GM18520 (cell line): ENCODE data around the gene CNOT3.
A peak's percentile ranks its signal among the peaks of the same experiment; 100 is the strongest.
"Not testable (repeated sequence)": the region's sequence is repeated elsewhere in the genome, so short reads cannot be mapped to it uniquely, and the experiment has no call there.

Experiments
- ATAC-seq: cut with Tn5 transposase; IDR thresholded peaks from one replicate; pipeline ENCODE4 v1.9.1; 2021; ENCODE audit not compliant: unreplicated experiment

The CNOT3 gene

DNA sequence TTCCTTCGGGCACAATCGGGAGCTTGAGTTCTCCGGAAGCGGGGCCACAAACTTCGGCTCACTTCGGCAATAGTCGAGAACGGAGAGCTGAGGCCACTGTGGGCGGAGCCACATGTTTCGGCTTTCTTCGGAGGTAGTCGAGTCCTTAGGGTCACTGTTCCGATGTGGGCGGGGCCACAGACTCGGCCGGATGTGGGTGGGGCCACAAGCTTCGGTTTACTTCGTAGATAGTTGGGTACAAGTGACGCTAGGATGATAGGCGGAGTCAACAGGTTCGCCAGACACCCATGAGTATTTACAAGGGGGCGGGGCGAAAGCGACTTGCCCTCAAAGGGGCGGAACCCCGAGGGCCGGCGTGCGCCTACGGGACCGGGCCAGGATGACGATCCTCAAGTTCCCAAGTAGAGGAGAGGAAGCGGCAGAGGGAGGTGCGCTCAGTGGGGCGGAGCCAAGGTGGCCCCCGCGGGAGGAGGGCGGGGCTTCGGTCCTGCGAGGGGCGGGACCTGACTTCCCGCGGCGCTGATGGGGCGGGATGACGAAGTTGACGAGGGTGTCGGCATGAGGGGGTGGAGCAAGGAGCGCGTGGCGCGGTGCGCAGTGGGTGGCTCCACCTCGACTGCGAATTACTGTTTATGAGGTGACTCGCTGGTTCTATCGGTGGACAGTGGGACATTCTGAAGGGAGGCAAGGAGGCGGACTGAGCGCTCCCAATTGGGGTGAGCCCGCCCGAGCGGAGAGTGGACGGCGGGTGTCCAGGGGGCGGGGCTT, 52.4 kb downstream of the CNOT3 start:
- peak; percentile 34 for ATAC-seq

DNA sequence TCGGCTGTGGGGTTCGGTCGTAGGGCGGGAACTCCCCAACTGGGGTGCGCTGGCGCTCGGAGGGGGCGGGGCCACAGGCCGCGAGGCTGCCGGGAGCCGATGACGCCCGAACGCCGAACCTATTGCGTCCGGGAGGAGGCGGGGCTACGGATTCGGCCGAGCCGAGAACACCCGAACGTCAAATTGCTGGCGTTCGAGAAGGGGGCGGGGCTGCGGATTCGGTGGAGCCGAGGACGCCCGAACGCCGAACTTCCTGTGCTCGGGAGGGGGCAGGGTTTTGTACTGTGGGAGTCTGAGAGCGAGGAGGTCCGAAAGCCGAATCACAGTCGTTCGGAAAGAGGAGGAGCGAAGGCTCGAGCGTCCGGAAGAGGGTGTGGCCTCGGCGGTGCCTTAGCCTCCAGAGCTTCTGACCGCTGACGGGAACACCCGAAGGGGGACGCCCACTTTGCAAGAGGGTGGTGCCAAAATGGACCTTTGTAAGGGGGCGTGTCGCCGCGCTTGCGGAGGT, 53.0 kb downstream of the CNOT3 start:
- peak; percentile 38 for ATAC-seq

- ATAC-seq: peak; percentile 12
Observed at GRCh38 chr19:54191011-54191810, 53.6 kb downstream of the CNOT3 start, which contains the start of gene TSEN34. TSEN34 (plus strand) TSS chr19:54191308; CDS start chr19:54191365, 57 bp downstream.

DNA sequence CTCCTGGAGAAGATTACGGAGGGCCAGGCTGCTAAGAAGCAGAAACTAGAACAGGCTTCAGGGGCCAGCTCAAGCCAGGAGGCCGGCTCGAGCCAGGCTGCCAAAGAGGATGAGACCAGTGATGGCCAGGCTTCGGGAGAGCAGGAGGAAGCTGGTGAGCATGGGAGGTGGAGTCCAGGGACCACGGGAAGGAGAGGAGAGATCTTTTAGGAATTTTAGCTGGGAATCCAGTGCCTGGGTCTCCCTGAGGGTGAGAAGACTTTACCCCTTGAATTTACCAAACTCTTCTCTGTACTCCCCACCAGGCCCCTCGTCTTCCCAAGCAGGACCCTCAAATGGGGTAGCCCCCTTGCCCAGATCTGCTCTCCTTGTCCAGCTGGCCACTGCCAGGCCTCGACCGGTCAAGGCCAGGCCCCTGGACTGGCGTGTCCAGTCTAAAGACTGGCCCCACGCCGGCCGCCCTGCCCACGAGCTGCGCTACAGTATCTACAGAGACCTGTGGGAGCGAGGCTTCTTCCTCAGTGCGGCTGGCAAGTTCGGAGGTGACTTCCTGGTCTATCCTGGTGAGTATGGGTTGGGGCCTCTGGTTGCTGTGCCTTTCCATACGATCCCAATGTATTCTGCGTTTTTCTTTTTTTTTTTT, 54.4 kb downstream of the CNOT3 start:
- no peak for ATAC-seq

DNA sequence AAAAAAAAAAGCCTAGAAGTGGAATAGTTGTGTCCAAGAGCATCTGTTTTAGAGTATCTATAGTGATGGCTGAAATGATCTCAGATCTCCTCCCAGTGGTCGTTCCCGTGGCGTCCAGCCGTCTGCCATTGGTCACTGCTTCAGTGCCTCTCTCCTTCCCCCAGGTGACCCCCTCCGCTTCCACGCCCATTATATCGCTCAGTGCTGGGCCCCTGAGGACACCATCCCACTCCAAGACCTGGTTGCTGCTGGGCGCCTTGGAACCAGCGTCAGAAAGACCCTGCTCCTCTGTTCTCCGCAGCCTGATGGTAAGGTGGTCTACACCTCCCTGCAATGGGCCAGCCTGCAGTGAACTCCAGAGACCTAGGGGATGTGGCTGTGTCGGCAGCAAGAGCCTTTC, 55.4 kb downstream of the CNOT3 start:
- ATAC-seq: no peak

DNA sequence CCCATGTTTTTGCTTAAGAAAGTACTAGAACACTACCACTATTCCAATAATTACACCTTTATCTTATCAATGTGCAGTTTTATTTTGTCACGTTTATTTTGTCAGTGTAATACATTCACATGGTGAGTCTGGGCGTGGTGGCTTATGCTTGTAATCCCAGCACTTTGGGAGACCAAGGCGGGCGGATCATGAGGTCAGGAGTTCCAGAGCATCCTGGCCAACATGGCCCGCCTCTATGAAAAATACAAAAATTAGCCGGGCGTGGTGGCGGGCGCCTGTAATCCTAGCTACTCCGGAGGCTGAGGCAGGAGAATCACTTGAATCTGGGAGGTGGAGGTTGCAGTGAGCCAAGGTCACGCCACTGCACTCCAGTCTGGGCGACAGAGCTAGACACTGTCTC, 56.9 kb downstream of the CNOT3 start:
- ATAC-seq: not testable (repeated sequence)

GRCh38 chr19:54196536-54196935, 59.0 kb downstream of the CNOT3 start:
- no peak for ATAC-seq

DNA sequence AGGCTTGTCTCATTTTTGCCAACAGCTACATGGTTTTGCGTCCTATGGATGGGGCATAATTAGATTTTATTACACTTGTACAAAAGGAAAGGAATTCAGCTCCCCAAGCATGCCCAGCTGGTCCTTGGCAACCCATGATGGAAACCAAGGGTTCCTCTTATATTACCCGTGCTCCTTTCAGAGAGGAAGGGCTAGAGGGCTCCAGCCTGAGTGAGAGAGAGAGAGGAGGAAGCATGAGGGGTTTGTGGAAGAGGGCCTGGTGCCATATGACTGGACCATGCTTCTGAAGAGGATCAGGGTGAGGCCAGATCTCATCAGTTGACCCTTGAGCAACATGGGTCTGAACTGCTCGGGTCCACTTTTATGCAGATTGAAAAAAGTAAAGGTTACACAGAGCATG, 59.6 kb downstream of the CNOT3 start:
- no peak for ATAC-seq

- no peak for ATAC-seq
Observed at GRCh38 chr19:54199401-54199800, 61.8 kb downstream of the CNOT3 start.

GRCh38 chr19:54201172-54201701, 63.7 kb downstream of the CNOT3 start:
- ATAC-seq: no peak

DNA sequence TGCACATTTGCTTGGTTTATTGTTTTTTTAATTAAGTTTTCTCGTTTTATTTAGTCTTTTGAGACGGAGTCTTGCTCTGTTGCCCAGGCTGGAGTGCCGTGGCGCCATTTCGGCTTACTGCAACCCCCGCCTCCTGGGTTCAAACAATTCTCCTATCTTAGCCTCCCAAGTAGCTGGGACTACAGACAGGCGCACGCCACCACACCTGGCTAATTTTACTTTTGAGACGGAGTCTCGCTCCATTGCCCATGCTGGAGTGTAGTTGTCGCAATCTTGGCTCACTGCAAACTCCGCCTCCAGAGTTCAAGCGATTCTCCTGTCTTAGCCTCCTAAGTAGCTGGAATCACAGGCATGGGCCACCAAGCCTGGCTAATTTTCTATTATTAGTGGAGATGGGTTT, 64.4 kb downstream of the CNOT3 start:
- ATAC-seq: no peak

DNA sequence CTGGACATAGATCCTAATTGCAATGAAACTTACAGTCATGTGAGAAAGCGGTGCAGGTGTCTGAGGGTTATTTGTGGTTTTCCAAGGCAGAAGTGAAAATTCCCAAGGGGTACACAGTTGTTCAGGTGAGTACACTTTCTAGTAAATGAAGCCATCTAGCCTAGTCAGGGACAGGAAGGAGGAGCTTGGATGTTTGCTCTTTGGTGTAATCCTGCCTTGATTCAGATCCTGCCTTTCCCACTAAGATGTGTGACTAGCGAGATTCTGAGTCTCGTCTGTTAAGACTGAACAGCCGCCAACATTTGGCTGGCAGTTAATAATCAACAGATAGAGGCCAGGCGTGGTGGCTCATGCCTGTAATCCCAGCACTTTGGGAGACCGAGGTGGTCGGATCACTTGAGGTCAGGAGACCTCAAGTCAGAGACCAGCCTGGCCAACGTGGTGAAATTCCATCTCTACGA, 65.6 kb downstream of the CNOT3 start:
- no peak for ATAC-seq

DNA sequence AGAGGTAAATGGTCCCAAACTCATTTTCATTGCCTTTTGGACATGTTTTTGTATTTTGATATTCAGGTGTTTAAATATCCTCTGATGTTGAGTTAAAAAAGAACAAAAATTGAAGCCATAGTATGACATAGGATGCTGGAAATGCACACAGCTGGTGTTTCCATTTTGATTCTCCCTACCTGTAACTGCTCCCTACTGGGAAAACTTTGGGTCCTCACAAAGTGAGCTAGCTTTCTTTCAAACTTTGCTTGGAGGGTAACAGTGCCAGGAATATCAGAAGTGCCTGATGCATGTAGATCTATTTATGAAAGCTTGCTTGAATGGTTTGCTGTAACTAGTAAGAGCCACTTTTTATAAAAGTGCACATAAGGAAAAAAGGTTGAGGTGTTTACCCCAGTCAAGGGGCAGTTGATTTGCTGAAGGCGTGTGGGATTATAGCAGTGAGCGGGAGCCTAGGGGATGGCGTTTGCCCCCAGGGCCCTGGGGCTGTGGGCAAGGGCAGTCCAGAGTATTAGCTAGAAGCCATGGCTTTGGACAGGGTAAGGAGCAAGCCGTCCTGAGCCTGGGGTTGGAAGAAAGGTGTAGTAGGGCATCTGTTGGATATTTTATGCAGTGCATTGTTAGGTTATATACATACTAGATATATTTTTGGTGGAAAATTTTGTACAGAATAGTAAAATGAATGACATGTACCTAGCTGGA, 67.4 kb downstream of the CNOT3 start:
- no peak for ATAC-seq
